IMR-90 (cell line): Measurements from ENCODE around the gene ZDHHC8.
A peak's percentile ranks its signal among the peaks of the same experiment; 100 is the strongest.

Experiments used
- CTCF ChIP-seq: conservative IDR thresholded peaks from 2 replicates; pipeline ENCODE4 v1.5.1; 2012; ENCODE audit warnings: mild to moderate bottlenecking, low read depth, low read length, improper control_type of control experiment
- POLR2A ChIP-seq: IDR thresholded peaks from 2 replicates; pipeline ENCODE4 v1.6.1; 2012; ENCODE audit warnings: mild to moderate bottlenecking, low read depth, low read length
- RCOR1 ChIP-seq: IDR thresholded peaks from 2 replicates; pipeline ENCODE4 v1.6.1; 2012; ENCODE audit warnings: mild to moderate bottlenecking, low read length, improper control_type of control experiment; ENCODE audit not compliant: insufficient replicate concordance

DNA sequence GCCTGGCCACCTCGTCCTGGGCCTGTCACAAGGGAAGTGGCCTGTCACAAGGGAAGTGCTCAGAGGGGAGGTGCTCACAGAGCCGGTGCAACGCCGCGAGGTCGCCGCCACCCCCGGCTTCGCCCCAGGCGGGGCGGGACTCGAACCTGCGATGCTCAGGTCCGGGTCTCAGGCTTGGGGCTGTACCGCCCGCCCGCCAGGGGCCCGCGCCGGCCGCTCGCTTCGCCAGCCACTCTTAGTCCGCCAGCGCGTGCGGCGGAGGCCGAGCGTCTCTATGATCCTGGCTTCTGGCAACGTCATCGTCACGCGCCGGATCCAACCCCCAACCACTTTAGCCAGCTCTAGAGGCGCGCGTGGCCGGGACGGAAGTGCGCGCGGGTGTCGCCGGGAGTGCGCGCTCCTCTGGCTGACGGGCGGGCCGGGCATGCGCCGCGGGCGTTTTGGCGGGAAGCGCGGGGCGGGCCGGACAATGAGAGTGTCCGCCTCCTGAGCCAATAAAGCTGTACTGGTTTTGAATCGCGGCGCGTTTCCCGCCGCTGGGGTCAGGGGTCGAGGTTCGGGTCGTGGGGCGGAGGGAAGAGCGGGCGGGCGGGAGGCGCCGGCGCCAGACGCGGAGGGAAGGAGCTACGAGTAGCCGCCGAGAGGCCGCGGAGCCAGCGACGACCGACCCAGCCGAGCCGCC is 14.5 kb upstream of the ZDHHC8 start, which contains the start of gene TRMT2A:
- TF ChIP-seq CTCF (peak; percentile 38; the same call in 1 of the 2 replicates), POLR2A (peak; percentile 67; the same call in 1 of the 2 replicates), RCOR1 (peak; percentile 68)
